Adipose tissue (tissue), 3 donors: ENCODE measurements around the gene TWF2. TPM values are rescaled to one million over a fixed set of nuclear protein-coding genes. Genes with fewer than 3 reads are reported as not detected.
"Not testable (repeated sequence)": the region's sequence is repeated elsewhere in the genome, so short reads cannot be mapped to it uniquely, and the experiment has no call there.

Source experiments
- H3K27ac ChIP-seq: one replicate; pipeline ENCODE4 v1.5.1; 2013; ENCODE audit warnings: low read depth, low read length
- WGBS, 3 donors: extraction: QIAGEN DNeasy Blood & Tissue Kit; methylation state at CpG; one replicate each; pipeline ENCODE4 v1.1.7; 2013; 5-methylcytosine and 5-hydroxymethylcytosine counted together
- polyA plus RNA-seq, 3 donors: library from polyadenylated mRNA; stranded (reverse); fragments of 200-250 nt; gene quantifications; one replicate each; pipeline ENCODE4 v1.2.3, GENCODE V29; 2013
- donor health status: healthy with polysubstance abuse.
- donor health status: Bipolar disorder and iron deficiency.
- donor health status: healthy.

TWF2 gene
- polyA plus RNA-seq = 10 to 100 TPM; 20.0 to 58.3 (median 51.4) TPM

DNA sequence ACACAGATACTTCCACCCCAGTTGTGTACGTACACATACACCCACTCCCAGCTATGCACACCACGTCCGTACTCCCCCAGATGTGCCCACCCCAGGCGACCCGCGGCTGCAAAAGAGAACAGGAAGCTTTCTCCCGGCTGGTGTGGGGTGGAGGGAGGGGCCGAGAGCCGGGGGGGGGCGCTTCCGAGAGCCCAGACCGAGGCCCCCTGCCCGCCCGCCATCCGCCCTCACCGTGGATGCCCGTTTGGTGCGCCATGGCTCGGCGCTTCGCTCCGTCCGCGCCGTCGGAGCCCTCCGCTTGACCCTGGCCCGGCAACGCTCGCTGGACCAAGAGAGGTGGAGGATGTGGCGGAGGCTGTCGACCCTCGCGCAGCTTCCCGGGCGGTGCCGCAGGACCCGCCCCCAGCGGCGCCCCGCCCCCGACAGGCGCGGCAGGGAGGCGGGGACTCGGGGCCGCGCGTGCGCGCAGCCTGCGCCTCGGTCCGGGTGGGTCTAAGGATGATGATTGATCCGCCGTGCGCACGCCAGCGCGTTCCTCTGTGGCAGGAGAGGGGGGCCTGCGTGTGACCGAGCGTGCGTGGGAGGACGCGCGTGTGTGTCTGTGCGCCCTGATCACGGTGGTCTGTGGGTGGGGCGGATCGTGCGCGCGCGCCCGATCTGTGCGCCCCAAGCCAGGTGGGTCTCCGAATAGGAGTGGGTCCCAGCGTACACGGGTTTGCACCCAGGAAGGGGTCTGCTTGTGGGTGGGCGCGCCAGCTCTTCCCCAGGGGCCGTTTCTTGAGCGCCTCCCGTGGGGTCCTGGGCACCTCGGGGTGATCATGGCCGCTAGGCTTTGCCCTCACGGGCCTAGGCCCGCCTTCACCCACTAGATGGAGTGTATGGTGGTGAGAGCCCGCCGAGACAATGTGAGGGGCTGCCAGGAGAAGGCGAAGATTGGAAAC is at the start of gene TWF2:
TSS of gene TWF2 (minus strand) at position 398 of the 941 bp plus-strand sequence. CDS start at position 256, 142 bp downstream.
- WGBS, 3 donors = 0 to 1% (median 0%) methylated on average over 73 to 92 of the region's 92 CpGs
- peak within 1 kb of the TSS; percentile 79 for H3K27ac ChIP-seq

DNA sequence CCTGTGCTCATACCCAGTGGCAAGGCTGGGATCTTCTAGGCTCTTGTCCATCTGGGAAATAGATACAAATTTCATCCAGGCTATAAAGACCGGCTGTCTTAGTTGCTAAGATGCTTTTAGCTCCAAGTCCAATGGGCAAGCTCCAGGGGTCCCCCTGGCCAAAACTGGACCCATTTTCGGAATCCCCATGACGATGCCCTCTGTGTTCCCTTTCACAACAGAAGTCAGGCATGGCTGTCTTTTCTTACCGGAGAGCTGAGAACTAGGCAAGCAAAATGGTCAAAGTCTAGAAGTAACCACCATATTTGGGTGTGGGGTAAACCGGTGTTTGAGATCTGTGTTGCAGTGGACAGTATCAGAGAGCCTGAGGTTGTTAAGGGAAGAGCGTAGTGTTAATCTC is 49.7 kb upstream of the TWF2 start:
- no peak overlapping the region for H3K27ac ChIP-seq
- 90 to 93% (median 92%) methylated on average over 6 of the region's 6 CpGs for WGBS, 3 donors

DNA sequence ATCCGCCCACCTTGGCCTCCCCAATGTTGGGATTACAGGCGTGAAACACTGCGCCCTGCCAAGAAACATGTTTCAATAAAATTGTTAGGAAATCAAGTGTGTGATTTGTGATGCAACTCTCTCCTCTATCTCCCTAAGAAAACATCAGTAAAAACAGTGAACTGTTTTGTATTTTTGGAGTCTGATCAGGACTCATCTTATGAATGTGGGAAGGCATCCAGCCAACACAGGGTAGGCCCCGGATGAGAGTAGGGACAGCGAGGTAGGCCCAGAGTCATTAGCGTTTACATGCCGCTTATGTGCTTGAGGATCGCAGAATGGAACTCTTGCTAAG is 47.8 kb upstream of the TWF2 start:
- no peak overlapping the region for H3K27ac ChIP-seq
- 57 to 68% (median 58%) methylated on average over 8 of the region's 8 CpGs for WGBS, 3 donors

DNA sequence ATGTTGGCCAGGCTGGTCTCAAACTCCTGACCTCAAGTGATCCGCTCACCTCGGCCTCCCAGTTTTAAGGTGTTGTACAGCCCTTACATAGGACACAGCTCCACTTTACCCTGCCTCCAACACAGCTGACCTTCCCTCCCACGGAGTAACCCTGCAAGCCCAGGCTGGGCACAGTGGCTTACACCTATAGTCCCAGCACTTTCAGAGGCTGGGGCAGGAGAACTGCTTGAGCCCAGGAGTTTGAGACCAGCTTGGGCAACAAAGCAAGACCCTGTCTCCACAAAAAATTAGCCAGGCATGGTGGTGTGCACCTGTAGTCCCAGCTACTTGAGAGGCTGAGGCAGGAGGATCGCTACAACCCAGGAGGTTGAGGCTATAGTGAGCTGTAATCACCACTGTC is 45.1 kb upstream of the TWF2 start:
- H3K27ac ChIP-seq = not testable (repeated sequence)
- 85 to 93% (median 89%) methylated on average over 4 of the region's 4 CpGs for WGBS, 3 donors

DNA sequence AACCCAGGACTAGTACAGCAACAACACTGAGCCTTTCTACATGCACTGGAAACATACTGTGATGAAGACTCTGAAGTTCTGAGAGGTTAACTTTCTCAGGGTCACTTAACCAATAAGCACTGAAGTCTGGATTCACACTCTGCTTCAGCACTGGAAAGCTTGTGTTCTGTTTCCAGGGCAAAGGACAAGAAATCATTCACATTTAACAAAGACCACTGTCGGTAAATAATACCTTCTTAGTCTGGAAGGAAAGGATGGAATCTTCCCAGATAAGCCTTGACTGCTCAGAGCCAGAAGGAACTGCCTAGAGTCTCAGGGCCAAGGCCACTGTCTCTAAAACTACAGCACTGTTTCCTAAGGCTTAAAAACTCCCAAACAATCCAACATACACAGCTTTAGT is 44.3 kb upstream of the TWF2 start:
- no peak overlapping the region for H3K27ac ChIP-seq
- 44 to 75% (median 61%) methylated on average over 1 of the region's 1 CpG for WGBS, 3 donors

DNA sequence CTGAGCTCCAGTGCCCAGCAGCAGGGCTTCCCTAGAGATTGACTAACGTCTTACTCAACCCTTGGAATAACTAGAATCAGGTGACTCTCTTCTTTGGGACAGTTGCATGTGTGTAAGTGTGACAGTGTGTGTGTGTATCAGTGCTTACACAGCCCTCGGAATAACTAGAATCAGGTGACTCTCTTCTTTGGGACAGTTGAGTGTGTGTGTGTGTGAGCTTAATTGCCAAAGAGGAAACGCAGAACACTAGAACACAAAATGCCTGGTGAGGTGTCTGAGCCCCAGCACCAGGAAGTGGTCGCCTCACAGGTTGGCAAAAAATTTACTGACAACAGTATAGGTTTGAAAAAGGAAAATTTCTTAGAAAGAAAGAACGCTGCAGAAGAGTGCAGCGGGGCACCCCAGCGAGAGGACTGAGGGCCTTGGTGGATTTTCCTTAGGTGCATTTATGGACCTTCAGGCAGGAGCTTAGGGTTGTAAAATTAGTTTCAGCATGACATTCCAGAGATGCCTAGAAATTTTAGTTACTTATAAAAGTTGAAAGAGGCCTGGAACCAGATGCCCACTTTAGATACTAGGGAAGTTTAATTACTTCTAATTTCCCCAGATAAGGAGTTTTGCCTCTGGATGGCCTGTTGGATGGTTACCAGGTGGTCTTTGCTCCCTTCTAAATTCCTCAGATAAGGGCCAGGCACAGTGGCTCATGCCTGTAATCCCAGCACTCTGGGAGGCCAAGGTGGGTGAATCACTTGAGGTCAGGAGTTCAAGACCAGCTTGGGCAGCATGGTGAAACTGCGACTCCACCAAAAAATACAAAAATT is 43.2 kb upstream of the TWF2 start:
- 56 to 63% (median 58%) methylated on average over 8 of the region's 8 CpGs for WGBS, 3 donors
- no peak overlapping the region for H3K27ac ChIP-seq

DNA sequence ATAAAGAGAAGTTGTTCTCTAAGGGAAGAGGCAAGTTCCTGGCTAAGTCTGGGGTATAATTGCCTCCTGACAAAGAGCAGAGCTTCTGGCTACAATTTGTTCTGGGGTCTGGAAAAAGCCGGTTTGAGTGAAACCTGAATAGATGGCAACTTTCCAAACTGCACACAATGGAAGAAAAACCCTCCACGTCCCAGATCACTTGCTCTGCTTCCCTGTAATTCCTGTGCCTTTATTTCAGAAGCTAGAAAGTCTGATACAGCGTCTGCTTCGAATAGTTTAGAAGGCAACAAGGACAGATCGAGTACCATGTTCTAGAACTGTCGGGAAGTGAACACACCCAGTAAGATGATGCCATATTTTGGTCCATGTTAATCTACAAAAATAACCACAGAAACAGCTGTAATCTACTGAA is 41.1 kb upstream of the TWF2 start:
- H3K27ac ChIP-seq = no peak overlapping the region
- 29 to 39% (median 35%) methylated on average over 6 of the region's 6 CpGs for WGBS, 3 donors

DNA sequence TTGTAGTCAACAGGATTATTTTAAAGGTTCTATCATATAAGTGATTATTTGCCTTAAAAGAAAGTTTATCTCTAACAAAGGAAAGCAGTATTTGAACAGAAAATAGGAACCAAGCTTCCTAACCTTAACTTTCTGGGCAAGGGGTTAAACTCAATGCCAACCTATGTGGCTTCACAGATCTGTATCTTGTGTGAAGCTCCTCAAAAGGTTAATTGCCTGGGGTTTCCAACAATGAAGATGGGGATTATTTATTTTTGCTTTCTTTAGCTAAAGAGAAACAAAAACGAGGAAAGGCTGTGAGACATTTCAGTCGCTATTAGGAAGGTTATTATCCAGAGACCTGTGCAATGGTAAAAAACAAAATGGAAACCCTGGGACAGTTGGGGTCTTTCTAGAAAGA is 40.6 kb upstream of the TWF2 start:
- H3K27ac ChIP-seq = no peak overlapping the region
- WGBS, 3 donors = 30 to 47% (median 36%) methylated on average over 2 of the region's 2 CpGs

DNA sequence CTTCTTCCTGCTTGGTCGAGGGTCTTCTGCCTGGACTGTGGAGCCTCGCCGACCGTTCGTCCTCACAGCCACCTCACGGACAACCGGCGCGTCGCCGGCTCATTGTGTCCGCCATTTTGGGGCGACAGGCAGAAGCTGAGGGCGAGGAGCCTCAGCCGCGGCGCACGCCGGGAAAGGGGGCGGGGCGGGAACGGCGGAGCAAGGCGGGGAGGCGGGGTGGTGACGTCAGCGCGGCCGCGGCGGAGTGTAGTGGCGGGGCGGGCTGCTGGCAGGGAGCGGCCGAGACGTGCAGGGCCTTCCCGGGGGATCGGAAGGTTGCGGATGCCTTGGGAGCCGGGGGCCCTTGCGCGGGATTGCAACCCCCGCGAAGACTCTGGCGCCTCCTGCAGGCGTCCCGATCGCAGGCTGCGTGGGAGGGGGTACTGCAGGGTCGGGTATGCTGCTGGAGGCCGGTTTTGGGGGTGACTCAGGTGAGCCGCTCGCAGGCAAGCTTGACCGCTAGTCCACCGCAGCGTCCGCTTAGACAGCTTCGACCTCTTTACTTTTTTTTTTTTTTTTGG is 39.6 kb upstream of the TWF2 start, which contains the start of gene WDR82:
TSS of gene WDR82 (minus strand) at position 140 of the 560 bp plus-strand sequence. CDS start 288 bp downstream, outside the sequence.
- 0% methylated on average over 56 to 58 of the region's 58 CpGs for WGBS, 3 donors
- H3K27ac ChIP-seq = peak within 1 kb of the TSS; percentile 53

DNA sequence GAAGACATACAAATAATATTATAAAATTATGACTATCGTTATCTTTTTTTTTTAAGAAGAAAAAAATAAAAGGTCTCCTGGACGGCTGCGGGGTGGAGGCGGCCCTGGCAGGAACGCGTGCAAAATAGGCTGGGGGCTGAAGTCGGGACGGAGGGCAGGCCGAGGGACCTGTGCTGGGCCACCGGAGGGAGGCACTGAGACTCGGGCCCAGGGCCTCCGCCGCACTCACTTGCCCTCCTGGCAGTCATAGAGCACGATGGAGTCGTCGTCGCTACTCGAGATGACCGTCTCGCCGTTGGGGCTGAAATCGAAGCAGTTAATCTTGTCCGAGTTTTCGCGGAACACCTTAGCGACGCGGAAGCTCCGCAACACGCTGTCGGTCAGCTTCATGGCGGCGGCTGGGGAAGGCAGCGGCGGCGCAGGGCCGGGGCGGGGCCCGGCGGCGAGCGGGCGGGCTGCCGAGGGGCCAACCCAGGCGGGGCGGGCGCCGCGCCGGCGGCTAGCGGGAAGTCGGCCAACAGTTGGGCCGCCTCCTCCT is 39.1 kb upstream of the TWF2 start:
- WGBS, 3 donors = 0 to 1% (median 0%) methylated on average over 47 to 54 of the region's 54 CpGs
- peak overlapping the region; percentile 22 for H3K27ac ChIP-seq

DNA sequence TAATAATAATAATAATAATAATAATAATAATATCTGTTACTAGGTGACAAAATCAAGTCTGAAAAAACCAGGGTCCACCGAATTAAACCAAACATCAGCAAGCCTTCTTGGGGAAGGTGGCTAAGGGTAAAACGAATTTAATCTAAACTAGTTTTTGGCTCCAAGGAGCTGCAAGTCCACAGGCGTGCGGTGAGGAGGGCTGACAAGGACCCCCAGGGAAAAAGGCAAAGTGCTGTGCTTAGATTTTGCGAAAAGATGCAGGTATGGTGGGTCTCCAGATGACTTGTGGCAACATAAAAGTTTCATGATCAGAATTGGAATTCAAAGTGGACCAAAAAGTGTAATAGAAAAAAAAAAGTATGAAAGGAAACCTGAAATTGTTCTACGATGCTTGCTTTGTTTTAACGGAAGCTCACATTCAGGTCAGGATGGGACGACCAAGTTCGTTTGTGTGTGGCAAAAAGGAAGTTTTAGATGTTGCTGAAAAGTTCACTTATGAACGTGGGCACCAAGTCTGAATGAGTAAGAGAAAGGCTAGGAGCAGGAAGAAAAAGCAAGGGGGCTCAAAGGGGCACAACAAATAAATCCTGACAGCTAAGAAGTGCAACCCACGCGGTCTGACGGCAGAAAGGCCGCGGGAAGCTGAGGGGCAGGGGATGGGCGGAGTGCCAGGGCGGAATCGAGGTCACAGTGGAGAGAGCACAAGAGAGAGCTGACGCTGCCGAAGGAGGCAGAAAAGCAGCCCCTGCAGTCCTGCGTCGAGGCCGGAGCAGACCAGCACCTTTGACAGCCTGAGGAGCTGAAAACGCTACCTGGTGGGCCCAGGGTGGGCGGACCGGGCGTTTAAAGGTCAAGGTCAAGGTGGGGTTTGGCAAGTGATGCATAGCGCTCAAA is 38.4 kb upstream of the TWF2 start:
- H3K27ac ChIP-seq = peak overlapping the region; percentile 22
- WGBS, 3 donors = 1 to 2% (median 1%) methylated on average over 28 of the region's 28 CpGs

DNA sequence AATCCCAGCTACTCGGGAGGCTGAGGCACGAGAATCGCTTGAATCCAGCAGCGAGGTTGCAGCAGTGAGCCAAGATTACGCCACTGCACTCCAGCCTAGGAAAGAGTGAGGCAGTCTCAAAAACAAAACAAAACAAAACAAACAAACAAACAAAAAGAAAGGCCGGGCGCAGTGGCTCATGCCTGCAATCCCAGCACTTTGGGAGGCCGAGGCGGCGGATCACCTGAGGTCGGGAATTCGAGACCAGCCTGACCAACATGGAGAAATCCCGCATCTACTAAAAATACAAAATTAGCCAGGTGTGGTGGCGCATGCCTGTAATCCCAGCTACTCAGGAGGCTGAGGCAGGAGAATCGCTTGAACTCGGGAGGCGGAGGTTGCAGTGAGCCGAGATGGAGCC is 35.8 kb upstream of the TWF2 start:
- 91% methylated on average over 18 of the region's 18 CpGs for WGBS, 3 donors
- H3K27ac ChIP-seq = not testable (repeated sequence)

DNA sequence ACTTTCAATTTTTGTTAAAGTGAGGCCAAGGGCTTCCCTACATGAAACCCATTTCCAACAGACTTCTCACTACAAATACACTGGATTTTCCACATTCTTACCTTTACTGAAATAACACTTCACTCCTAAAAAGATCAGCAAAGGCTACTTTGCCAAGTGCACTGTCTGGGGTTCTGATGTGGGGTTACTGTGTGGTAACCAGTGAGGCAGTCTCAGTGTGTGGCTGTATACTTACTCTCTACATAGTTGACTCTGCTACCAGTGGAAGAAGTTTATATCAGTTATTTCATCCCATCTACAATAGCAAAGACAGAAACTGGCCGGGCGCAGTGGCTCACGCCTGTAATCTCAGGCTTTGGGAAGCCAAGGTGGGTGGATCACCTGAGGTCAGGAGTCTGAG is 33.9 kb upstream of the TWF2 start:
- no peak overlapping the region for H3K27ac ChIP-seq
- 62 to 81% (median 74%) methylated on average over 3 of the region's 3 CpGs for WGBS, 3 donors

DNA sequence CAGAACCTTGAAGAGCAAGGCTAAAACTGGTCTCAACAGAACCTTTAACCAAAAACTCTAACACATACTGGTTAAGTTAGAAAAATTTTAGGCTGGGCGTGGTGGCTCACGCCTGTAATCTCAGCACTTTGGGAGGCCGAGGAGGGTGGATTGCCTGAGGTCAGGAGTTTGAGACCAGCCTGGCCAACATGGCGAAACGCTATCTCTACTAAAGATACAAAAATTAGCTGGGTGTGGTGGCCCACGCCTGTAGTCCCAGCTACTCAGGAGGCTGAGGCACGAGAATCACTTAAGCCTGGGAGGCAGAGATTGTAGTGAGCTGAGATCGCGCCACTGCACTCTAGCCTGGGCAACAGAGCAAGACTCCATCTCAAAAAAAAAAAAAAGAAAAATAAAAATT is 33.2 kb upstream of the TWF2 start:
- H3K27ac ChIP-seq = not testable (repeated sequence)
- 91 to 94% (median 93%) methylated on average over 9 of the region's 9 CpGs for WGBS, 3 donors

DNA sequence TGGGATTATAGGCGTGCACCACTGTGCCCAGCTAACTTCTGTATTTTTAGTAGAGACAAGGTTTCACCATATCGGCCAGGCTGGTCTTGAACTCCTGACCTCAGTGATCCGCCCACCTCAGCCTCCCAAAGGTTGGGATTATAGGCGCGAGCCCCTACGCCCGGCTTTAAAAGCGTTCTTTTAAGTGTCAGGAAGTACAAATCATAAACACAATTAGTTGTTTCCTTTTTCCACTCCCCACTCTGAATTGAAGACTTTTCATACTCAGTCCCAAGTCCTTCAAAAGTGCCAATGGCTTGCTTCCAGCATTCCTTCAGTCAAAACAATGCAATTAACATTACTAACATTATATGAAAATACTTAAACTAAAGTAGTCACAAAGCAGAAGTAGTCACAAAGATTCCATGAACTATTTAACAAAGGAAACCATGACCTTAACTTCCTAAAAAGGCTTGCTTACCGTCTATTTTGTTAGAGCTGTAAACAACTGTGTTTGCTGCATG is 31.3 kb upstream of the TWF2 start:
- WGBS, 3 donors = 29 to 61% (median 34%) methylated on average over 9 of the region's 9 CpGs
- H3K27ac ChIP-seq = no peak overlapping the region

DNA sequence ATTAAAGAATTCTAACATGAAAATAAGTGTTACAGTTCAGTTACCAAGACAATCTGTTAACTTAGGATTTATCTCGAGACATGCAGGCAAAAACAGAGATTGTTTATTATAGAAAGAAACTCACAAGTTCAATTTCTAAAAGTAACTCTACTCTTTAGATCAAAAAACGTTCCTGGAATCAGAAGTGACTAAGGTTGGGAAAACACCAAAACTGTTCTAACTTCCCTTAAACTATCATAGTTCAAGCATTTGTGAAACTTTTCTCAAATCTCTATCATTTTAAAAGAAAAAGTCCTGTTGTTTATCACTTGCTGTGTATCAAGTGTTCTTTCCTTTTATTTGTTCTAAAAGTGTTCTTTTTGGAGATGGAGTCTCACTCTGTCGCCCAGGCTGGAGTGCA is 30.8 kb upstream of the TWF2 start:
- WGBS, 3 donors = 49 to 57% (median 51%) methylated on average over 3 of the region's 3 CpGs
- no peak overlapping the region for H3K27ac ChIP-seq

DNA sequence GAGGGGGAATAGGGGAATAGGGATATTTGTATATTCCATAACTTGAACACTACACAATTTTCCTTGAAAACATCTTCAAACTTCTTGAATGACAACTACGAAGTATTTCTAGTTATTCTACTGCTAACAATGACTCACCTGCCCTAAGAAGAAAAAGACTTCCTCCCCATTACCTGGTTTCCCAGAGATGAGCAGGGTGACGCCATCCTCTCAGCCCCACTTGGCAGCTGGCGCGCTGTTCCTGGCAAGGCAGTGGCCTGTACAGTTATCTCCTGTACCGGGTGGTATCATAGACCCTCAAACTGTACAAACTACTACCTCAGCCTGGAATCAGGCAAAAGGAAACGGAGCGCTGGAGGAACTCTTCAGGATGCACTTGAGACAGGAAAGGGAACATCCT is 29.1 kb upstream of the TWF2 start:
- no peak overlapping the region for H3K27ac ChIP-seq
- 78 to 87% (median 85%) methylated on average over 7 of the region's 7 CpGs for WGBS, 3 donors

DNA sequence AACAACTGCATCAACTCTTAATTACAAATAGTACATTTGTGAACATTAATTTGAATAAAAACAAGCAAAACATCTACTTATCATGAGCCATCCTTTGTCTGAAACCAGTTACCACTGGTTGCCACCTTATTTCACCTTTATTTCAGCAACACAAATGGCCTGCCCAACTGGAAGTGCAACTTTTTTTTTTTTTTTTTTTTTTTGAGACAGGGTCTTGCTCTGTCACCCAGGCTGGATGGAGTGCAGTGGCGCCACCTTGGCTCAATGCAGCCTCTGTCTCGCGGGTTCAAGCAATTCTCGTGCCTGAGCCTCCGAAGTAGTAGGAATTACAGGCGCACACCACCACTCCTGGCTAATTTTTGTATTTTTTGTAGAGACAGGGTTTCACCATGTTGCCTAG is 26.4 kb upstream of the TWF2 start:
- 93 to 97% (median 97%) methylated on average over 6 of the region's 6 CpGs for WGBS, 3 donors
- no peak overlapping the region for H3K27ac ChIP-seq
